ENCODE results near the gene AFG3L2. TPM values are rescaled to one million over a fixed set of nuclear protein-coding genes. Genes with fewer than 3 reads are reported as not detected.

The AFG3L2 gene
- total RNA-seq, 4 donors from 2014 or later = 39.8 to 47.7 (median 41.7) TPM

GRCh38 chr18:12408247-12408869 lies 31.3 kb upstream of the AFG3L2 start:
- peak overlapping the region; percentile 66 to 82 (median 75) for H3K4me3 ChIP-seq
- 14% methylated on average over 9 of the region's 32 CpGs for WGBS
- intact Hi-C loops (cut with DNase I) = loop anchor here (5.0 kb wide), 1 partner anchor 249 kb away; the partner anchor contains the start of gene SPIRE1

GRCh38 chr18:12406371-12407111 lies 29.5 kb upstream of the AFG3L2 start:
- no peaks in the 10 kb centered on the region for H3K9me3 ChIP-seq
- H3K27ac ChIP-seq (replicated peaks in 1 of 4) = no peak overlapping the region
- DNase-seq (ENCODE audit: extremely low spot score) = no peak
- H3K36me3 ChIP-seq = no peaks in the 10 kb centered on the region
- no peaks in the 10 kb centered on the region for H3K27me3 ChIP-seq
- H3K4me1 ChIP-seq = peaks cover 8 to 37% (median 22%) of the 10 kb centered on the region in 4 donors
- WGBS = 90% methylated on average over 19 of the region's 19 CpGs
- peak overlapping the region in 1 of 4 donors; percentile 82 for H3K4me3 ChIP-seq
- no peak for TF ChIP-seq CTCF (IDR thresholded peaks at IDR 0.05)
- no peak for TF ChIP-seq POLR2AphosphoS5 (IDR thresholded peaks at IDR 0.05)
- no peak for TF ChIP-seq EP300 (IDR thresholded peaks at IDR 0.05)
- TF ChIP-seq POLR2A (IDR thresholded peaks at IDR 0.05; ENCODE audit: low read depth) = no peak
- intact Hi-C loops (cut with DNase I) = loop anchor here (5.0 kb wide), 1 partner anchor 251 kb away; the partner anchor contains the start of gene SPIRE1

More at GRCh38 chr18:12408247-12408869, 31.3 kb upstream of the AFG3L2 start:
- TF ChIP-seq POLR2A (IDR thresholded peaks at IDR 0.05; ENCODE audit: low read depth) (no peak), POLR2AphosphoS5 (IDR thresholded peaks at IDR 0.05) (no peak), EP300 (IDR thresholded peaks at IDR 0.05) (no peak), CTCF (IDR thresholded peaks at IDR 0.05) (no peak)
- Histone ChIP-seq H3K27me3 (no peaks in the 10 kb centered on the region), H3K4me1 (peaks cover 8 to 37% (median 22%) of the 10 kb centered on the region in 4 donors), H3K36me3 (no peaks in the 10 kb centered on the region), H3K27ac (replicated peaks in 1 of 4) (peak overlapping the region; percentile 88 to 93 (median 92)), H3K9me3 (no peaks in the 10 kb centered on the region)
- no peak for DNase-seq (ENCODE audit: extremely low spot score)

- DNase-seq (ENCODE audit: extremely low spot score) = no peak
- Histone ChIP-seq H3K27ac (replicated peaks in 1 of 4) (no peak overlapping the region), H3K27me3 (no peaks in the 10 kb centered on the region), H3K4me1 (peaks cover 8 to 30% (median 22%) of the 10 kb centered on the region in 4 donors), H3K36me3 (no peaks in the 10 kb centered on the region), H3K4me3 (no peak overlapping the region), H3K9me3 (no peaks in the 10 kb centered on the region)
- 92% methylated on average over 3 of the region's 3 CpGs for WGBS
- TF ChIP-seq CTCF (IDR thresholded peaks at IDR 0.05) (no peak), POLR2AphosphoS5 (IDR thresholded peaks at IDR 0.05) (no peak), POLR2A (IDR thresholded peaks at IDR 0.05; ENCODE audit: low read depth) (no peak), EP300 (IDR thresholded peaks at IDR 0.05) (no peak)
- intact Hi-C loops (cut with DNase I) = loop anchor here (5.0 kb wide), 1 partner anchor 252 kb away; the partner anchor contains the start of gene SPIRE1
Observed at GRCh38 chr18:12405066-12405465, 28.0 kb upstream of the AFG3L2 start.

- H3K4me3 ChIP-seq = no peak overlapping the region
- DNase-seq (ENCODE audit: extremely low spot score) = no peak
- no peak overlapping the region for H3K27ac ChIP-seq (replicated peaks in 1 of 4)
- H3K36me3 ChIP-seq = no peaks in the 10 kb centered on the region
- H3K27me3 ChIP-seq = no peaks in the 10 kb centered on the region
- no peaks in the 10 kb centered on the region for H3K9me3 ChIP-seq
- intact Hi-C loops (cut with DNase I) = no loop called here
- peaks cover 4 to 18% (median 13%) of the 10 kb centered on the region in 4 donors for H3K4me1 ChIP-seq
- TF ChIP-seq POLR2AphosphoS5 (IDR thresholded peaks at IDR 0.05) (no peak), CTCF (IDR thresholded peaks at IDR 0.05) (no peak), EP300 (IDR thresholded peaks at IDR 0.05) (no peak), POLR2A (IDR thresholded peaks at IDR 0.05; ENCODE audit: low read depth) (no peak)
- 53% methylated on average over 6 of the region's 6 CpGs for WGBS
Observed at GRCh38 chr18:12403601-12404506, 26.8 kb upstream of the AFG3L2 start.

Data from esophagus muscularis mucosa (tissue), 4 donors.